GM19324 (cell line): ENCODE measurements around the gene PAEP.

Source experiments
- ATAC-seq: cut with Tn5 transposase; IDR thresholded peaks from one replicate; pipeline ENCODE4 v1.9.1; 2021; ENCODE audit warnings: mild to moderate bottlenecking, moderate library complexity; ENCODE audit not compliant: unreplicated experiment, low FRiP score

PAEP gene

GRCh38 chr9:135590486-135591079 is 29.0 kb downstream of the PAEP start:
- ATAC-seq, result no peak

GRCh38 chr9:135591506-135592330 is 30.2 kb downstream of the PAEP start:
- no peak for ATAC-seq

GRCh38 chr9:135592331-135592590 is 30.7 kb downstream of the PAEP start:
- ATAC-seq, result no peak

GRCh38 chr9:135592625-135593024 is 31.1 kb downstream of the PAEP start:
- ATAC-seq, result no peak

GRCh38 chr9:135596211-135596610 is 34.7 kb downstream of the PAEP start:
- ATAC-seq, result no peak

- ATAC-seq, result no peak
These were observed 38.8 kb downstream of the PAEP start for GRCh38 chr9:135600296-135600817.

- ATAC-seq, result no peak
These were observed 40.4 kb downstream of the PAEP start for GRCh38 chr9:135601988-135602387.

- ATAC-seq, result no peak
These were observed 41.4 kb downstream of the PAEP start for GRCh38 chr9:135602789-135603481.

GRCh38 chr9:135604437-135605237 is 43.1 kb downstream of the PAEP start:
- ATAC-seq, result no peak

GRCh38 chr9:135605238-135605781 is 43.8 kb downstream of the PAEP start:
- ATAC-seq, result no peak

GRCh38 chr9:135606885-135607259 is 45.3 kb downstream of the PAEP start:
- no peak for ATAC-seq

GRCh38 chr9:135607401-135608293 is 46.1 kb downstream of the PAEP start:
- ATAC-seq, result no peak

GRCh38 chr9:135608294-135608998 is 46.9 kb downstream of the PAEP start:
- ATAC-seq, result no peak

- ATAC-seq, result no peak
These were observed 47.4 kb downstream of the PAEP start for GRCh38 chr9:135608999-135609317.

GRCh38 chr9:135609366-135609955 is 47.9 kb downstream of the PAEP start:
- no peak for ATAC-seq

GRCh38 chr9:135610290-135611141 is 49.0 kb downstream of the PAEP start:
- ATAC-seq, result no peak

- ATAC-seq, result no peak
These were observed 49.8 kb downstream of the PAEP start for GRCh38 chr9:135611142-135611874.
